ENCODE results near the gene RAB31.
"Not testable (repeated sequence)": the region's sequence is repeated elsewhere in the genome, so short reads cannot be mapped to it uniquely, and the experiment has no call there.

DNA sequence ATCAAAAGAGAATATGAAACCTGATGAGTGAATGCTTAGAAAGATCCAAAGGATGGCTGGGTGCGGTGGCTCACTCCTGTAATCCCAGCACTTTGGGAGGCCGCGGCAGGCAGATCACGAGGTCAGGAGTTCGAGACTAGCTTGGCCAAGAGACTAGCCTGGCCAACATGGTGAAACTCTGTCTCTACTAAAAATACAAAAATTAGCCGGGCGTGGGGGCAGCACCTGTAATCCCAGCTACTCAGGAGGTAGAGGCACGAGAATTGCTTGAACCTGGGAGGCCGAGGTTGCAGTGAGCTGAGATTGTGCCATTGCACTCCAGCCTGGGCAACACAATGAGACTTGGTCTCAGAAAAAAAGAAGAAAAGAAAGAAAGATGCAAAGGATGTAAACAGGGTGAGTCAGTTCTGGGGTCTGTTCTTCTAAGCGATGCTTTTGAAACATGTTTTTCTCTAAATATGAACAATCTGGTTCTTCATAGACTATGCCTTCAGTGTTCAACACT is 189.7 kb downstream of the RAB31 start:
- TF ChIP-seq, protein P1, sequence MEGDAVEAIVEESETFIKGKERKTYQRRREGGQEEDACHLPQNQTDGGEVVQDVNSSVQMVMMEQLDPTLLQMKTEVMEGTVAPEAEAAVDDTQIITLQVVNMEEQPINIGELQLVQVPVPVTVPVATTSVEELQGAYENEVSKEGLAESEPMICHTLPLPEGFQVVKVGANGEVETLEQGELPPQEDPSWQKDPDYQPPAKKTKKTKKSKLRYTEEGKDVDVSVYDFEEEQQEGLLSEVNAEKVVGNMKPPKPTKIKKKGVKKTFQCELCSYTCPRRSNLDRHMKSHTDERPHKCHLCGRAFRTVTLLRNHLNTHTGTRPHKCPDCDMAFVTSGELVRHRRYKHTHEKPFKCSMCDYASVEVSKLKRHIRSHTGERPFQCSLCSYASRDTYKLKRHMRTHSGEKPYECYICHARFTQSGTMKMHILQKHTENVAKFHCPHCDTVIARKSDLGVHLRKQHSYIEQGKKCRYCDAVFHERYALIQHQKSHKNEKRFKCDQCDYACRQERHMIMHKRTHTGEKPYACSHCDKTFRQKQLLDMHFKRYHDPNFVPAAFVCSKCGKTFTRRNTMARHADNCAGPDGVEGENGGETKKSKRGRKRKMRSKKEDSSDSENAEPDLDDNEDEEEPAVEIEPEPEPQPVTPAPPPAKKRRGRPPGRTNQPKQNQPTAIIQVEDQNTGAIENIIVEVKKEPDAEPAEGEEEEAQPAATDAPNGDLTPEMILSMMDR (IDR thresholded peaks at IDR 0.05), result not testable (repeated sequence)
- not testable (repeated sequence) for TF ChIP-seq POLR2A, POLR2AphosphoS5 (IDR thresholded peaks at IDR 0.05)
